PC-3 (cell line): ENCODE results near the gene SMG6. TPM values are rescaled to one million over a fixed set of nuclear protein-coding genes. Genes with fewer than 3 reads are reported as not detected.

Experiments
- ATAC-seq: fragments of 200-7000 bp; cut with Tn5 transposase; 2 replicates; pipeline ENCODE4 v1.9.1; 2020; ENCODE audit warnings: mild to moderate bottlenecking, moderate library complexity
- BruUV-seq: library from RNA; stranded (reverse); fragments of 400-500 nt; replicated peaks from 2 replicates; lab custom pipeline; 2021; lab: Mats Ljungman, UMichigan
- CTCF ChIA-PET: fragments of 300-600 bp; sonication (Branson Sonifier 250); formaldehyde crosslinking; loops from one replicate; lab custom pipeline; 2022; ENCODE audit warnings: antibody characterized with exemption; lab: Charles Lee
- POLR2A ChIA-PET: fragments of 300-600 bp; sonication (Branson Sonifier 250); formaldehyde crosslinking; loops from one replicate; lab custom pipeline; 2022; ENCODE audit warnings: antibody characterized with exemption; ENCODE audit not compliant: unreplicated experiment; lab: Charles Lee
- DNase-seq: peaks from one replicate; pipeline ENCODE4 v3.0.0-alpha.2; 2015
- H2AFZ ChIP-seq: fragments of 300-600 bp; sonication (generic); 2 replicates; pipeline ENCODE4 v1.6.0; 2016; ENCODE audit warnings: antibody characterized with exemption, low read length
- H3F3A ChIP-seq: fragments of 300-600 bp; sonication (generic); one replicate; pipeline ENCODE4 v1.6.0; 2017; ENCODE audit warnings: antibody characterized with exemption, low read length, control low read depth, mild to moderate bottlenecking; ENCODE audit not compliant: unreplicated experiment
- H3K27ac ChIP-seq: fragments of 300-600 bp; sonication (generic); 2 replicates; pipeline ENCODE4 v1.5.1; 2016; ENCODE audit warnings: mild to moderate bottlenecking, low read length
- H3K27me3 ChIP-seq: fragments of 300-600 bp; sonication (generic); 2 replicates; pipeline ENCODE4 v1.6.1; 2016; ENCODE audit warnings: low read length, mixed read lengths
- H3K36me3 ChIP-seq: fragments of 300-600 bp; sonication (generic); 2 replicates; pipeline ENCODE4 v1.6.1; 2016; ENCODE audit warnings: low read depth, mixed run types, low read length, mixed read lengths
- H3K4me1 ChIP-seq: fragments of 300-600 bp; sonication (generic); 2 replicates; pipeline ENCODE4 v1.5.1; 2016; ENCODE audit warnings: low read length; ENCODE audit not compliant: insufficient read depth
- H3K4me2 ChIP-seq: fragments of 300-600 bp; sonication (generic); 2 replicates; pipeline ENCODE4 v1.6.0; 2016; ENCODE audit warnings: low read length
- H3K4me3 ChIP-seq: fragments of 300-600 bp; sonication (generic); 2 replicates; pipeline ENCODE4 v1.5.1; 2016; ENCODE audit warnings: mild to moderate bottlenecking, low read length, mixed read lengths
- H3K79me2 ChIP-seq: fragments of 300-600 bp; sonication (generic); 2 replicates; pipeline ENCODE4 v1.6.1; 2017; ENCODE audit warnings: low read length, mixed read lengths
- H3K9ac ChIP-seq: fragments of 300-600 bp; sonication (generic); 2 replicates; pipeline ENCODE4 v1.6.0; 2016; ENCODE audit warnings: mild to moderate bottlenecking, low read length
- H3K9me2 ChIP-seq: fragments of 300-600 bp; sonication (generic); replicated peaks from 2 replicates; pipeline ENCODE4 v1.6.1; 2016; ENCODE audit warnings: mixed run types, low read length, mixed read lengths
- H3K9me3 ChIP-seq: fragments of 300-600 bp; sonication (generic); 2 replicates; pipeline ENCODE4 v1.6.1; 2016; ENCODE audit warnings: low read length, mixed read lengths
- H4K20me1 ChIP-seq: fragments of 300-600 bp; sonication (generic); 2 replicates; pipeline ENCODE4 v1.6.1; 2016; ENCODE audit warnings: low read length, mixed read lengths
- CTCF ChIP-seq: fragments of 300-600 bp; sonication (generic); conservative IDR thresholded peaks from 2 replicates; pipeline ENCODE4 v1.5.1; 2017; ENCODE audit warnings: antibody characterized with exemption, low read depth, mild to moderate bottlenecking, low read length
- EZH2 ChIP-seq: fragments of 300-600 bp; sonication (generic); IDR thresholded peaks from one replicate; pipeline ENCODE4 v1.6.1; 2017; ENCODE audit warnings: antibody characterized with exemption, mild to moderate bottlenecking, low read length; ENCODE audit not compliant: unreplicated experiment
- EZH2phosphoT487 ChIP-seq: fragments of 300-600 bp; sonication (generic); IDR thresholded peaks from 2 replicates; pipeline ENCODE4 v1.6.1; 2018; ENCODE audit warnings: mild to moderate bottlenecking, antibody characterized with exemption, low read length, borderline replicate concordance
- intact Hi-C: fragments of 100-400 bp; cut with micrococcal nuclease; formaldehyde crosslinking; loops from 2 replicates; pipeline ENCODE4 v1.9.0; 2023
- total RNA-seq: library from RNA; depleted of rRNA; stranded (reverse); fragments of >200 nt; gene quantifications from 2 replicates; pipeline ENCODE4 v1.2.3, GENCODE V29; 2014

The SMG6 gene
- total RNA-seq, 1 experiment from 2014 or later, result 13.4 TPM

- no peak for TF ChIP-seq EZH2phosphoT487
- no peak for TF ChIP-seq CTCF
- TF ChIP-seq EZH2, result no peak
- no peak overlapping the region for H2AFZ ChIP-seq
- no peak overlapping the region for H3K27ac ChIP-seq
- no peak for ATAC-seq
- no peak for DNase-seq
- H3K9me2 ChIP-seq, result no peaks in the 10 kb centered on the region
- H3K79me2 ChIP-seq, result no peaks in the 10 kb centered on the region
- H3K4me3 ChIP-seq, result no peak overlapping the region
- intact Hi-C loops, result loop anchor here (10.0 kb wide), 1 partner anchor 86 kb away; no protein-coding TSS in a partner anchor
- H3F3A ChIP-seq, result no peaks in the 10 kb centered on the region
- peaks cover 26% of the 10 kb centered on the region for H3K4me1 ChIP-seq
- H3K4me2 ChIP-seq, result no peak overlapping the region
- no peaks in the 10 kb centered on the region for H3K27me3 ChIP-seq
- H3K9ac ChIP-seq, result no peak overlapping the region
- no peaks in the 10 kb centered on the region for H3K36me3 ChIP-seq
- BruUV-seq, result no TSS peak
- H4K20me1 ChIP-seq, result no peaks in the 10 kb centered on the region
- H3K9me3 ChIP-seq, result no peaks in the 10 kb centered on the region
- ChIA-PET CTCF (no interaction called here), POLR2A (no interaction called here)
These were observed 214.6 kb downstream of the SMG6 start for GRCh38 chr17:2089021-2089422.

- Histone ChIP-seq H3K4me3 (no peak overlapping the region), H3K36me3 (no peaks in the 10 kb centered on the region), H3K27me3 (no peaks in the 10 kb centered on the region), H3K4me1 (peaks cover 34% of the 10 kb centered on the region), H2AFZ (no peak overlapping the region), H3K27ac (no peak overlapping the region), H3K9me2 (no peaks in the 10 kb centered on the region), H3K79me2 (no peaks in the 10 kb centered on the region), H3K4me2 (no peak overlapping the region), H3K9me3 (no peaks in the 10 kb centered on the region), H3F3A (no peaks in the 10 kb centered on the region), H3K9ac (no peak overlapping the region), H4K20me1 (no peaks in the 10 kb centered on the region)
- CTCF ChIA-PET, result no interaction called here
- POLR2A ChIA-PET, result no interaction called here
- BruUV-seq, result no TSS peak
- TF ChIP-seq EZH2 (no peak), CTCF (no peak), EZH2phosphoT487 (no peak)
- intact Hi-C loops, result loop anchor here (10.0 kb wide), 1 partner anchor 87 kb away; no protein-coding TSS in a partner anchor
- DNase-seq (no peak), ATAC-seq (no peak)
These were observed 215.9 kb downstream of the SMG6 start for GRCh38 chr17:2087597-2088211.

GRCh38 chr17:2086306-2086705 is 217.3 kb downstream of the SMG6 start:
- no TSS peak for BruUV-seq
- TF ChIP-seq CTCF, result no peak
- TF ChIP-seq EZH2, result no peak
- TF ChIP-seq EZH2phosphoT487, result no peak
- Histone ChIP-seq H3K27me3 (no peaks in the 10 kb centered on the region), H4K20me1 (no peaks in the 10 kb centered on the region), H3K27ac (no peak overlapping the region), H3K4me1 (peaks cover 48% of the 10 kb centered on the region), H3K9me3 (no peaks in the 10 kb centered on the region), H3K9ac (no peak overlapping the region), H2AFZ (no peak overlapping the region), H3F3A (no peaks in the 10 kb centered on the region), H3K4me2 (no peak overlapping the region), H3K36me3 (no peaks in the 10 kb centered on the region), H3K4me3 (no peak overlapping the region), H3K79me2 (no peaks in the 10 kb centered on the region), H3K9me2 (no peaks in the 10 kb centered on the region)
- ChIA-PET CTCF (no interaction called here), POLR2A (no interaction called here)
- ATAC-seq (no peak), DNase-seq (no peak)
- intact Hi-C loops, result loop anchor here (10.0 kb wide), 1 partner anchor 88 kb away; no protein-coding TSS in a partner anchor
